ENCODE results near the gene YWHAG.
"Not testable (repeated sequence)": the region's sequence is repeated elsewhere in the genome, so short reads cannot be mapped to it uniquely, and the experiment has no call there.

YWHAG gene

DNA sequence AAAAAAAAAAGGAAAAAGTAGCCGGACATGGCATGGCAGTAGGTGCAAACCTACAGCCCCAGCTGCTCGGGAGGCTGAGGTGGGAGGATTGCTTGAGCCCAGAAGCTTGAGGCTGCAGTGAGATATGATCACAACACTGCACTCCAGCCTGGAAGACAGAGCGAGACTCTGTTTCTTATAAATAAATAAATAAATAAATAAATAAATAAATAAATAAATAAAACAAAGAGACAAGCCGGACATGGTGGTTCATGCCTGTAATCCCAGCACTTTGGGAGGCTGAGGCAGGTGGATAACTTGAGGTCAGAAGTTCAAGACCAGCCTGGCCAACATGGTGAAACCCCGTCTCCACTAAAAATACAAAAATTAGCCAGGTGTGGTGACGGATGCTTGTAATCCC is 44.1 kb downstream of the YWHAG start:
- peaks cover 20 to 22% of the 10 kb centered on the region in 2 donors for H3K4me1 ChIP-seq (ENCODE audit: control insufficient read depth in 2 of 2, insufficient read depth in 2 of 2, low read length in 2 of 2)
- not testable (repeated sequence) for H3K27ac ChIP-seq (ENCODE audit: low read depth in 2 of 2, low read length in 2 of 2)

DNA sequence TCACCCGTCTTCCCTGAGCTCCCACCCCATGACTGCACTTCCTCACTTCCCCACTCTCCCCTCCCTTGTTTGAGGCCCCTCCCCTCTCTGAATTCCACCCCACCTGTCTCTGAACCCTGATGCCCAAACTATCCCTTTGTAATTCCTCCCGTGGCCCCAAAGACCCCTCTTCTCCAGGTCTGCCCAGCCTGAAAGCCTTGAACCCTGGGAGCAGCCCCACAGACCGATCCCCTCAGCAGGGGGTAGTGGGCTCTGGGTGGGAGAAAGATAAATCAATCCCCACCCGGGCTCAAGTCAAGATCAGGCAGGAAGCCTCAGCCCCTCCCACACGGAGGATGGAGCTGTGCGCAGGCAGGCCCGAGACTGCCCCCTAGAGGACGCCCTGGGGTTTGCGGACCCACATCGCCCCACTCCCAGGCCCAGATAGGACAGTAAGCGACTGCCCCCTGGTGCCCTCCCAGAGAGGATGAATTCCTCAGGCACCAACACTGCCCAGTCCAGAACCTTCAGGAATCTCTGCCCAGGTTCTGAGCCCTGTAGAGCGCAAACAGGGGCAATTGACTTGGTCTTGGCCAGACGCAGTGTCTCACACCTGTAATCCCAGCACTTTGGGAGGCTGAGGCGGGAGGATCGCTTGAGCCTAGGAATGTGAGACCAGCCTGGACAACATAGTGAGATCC is 44.6 kb downstream of the YWHAG start:
- H3K4me3 ChIP-seq (ENCODE audit: low read length in 2 of 2): no peak overlapping the region
- no peaks in the 10 kb centered on the region for H3K36me3 ChIP-seq (ENCODE audit: control insufficient read depth in 2 of 2, insufficient read depth in 2 of 2, low read length in 2 of 2)
- H3K9ac ChIP-seq (ENCODE audit: low read depth in 1 of 2, low read length in 2 of 2): no peak overlapping the region
- H3K27ac ChIP-seq (ENCODE audit: low read depth in 2 of 2, low read length in 2 of 2): no peak overlapping the region
- H3K4me1 ChIP-seq (ENCODE audit: control insufficient read depth in 2 of 2, insufficient read depth in 2 of 2, low read length in 2 of 2): peaks cover 20% of the 10 kb centered on the region in 2 donors
- no peaks in the 10 kb centered on the region for H3K27me3 ChIP-seq (ENCODE audit: control insufficient read depth in 2 of 2, insufficient read depth in 2 of 2, low read length in 2 of 2)
- no peaks in the 10 kb centered on the region for H3K9me3 ChIP-seq (ENCODE audit: control insufficient read depth in 2 of 2, low read length in 2 of 2)

More for the DNA sequence above, 44.1 kb downstream of the YWHAG start:
- not testable (repeated sequence) for H3K9me3 ChIP-seq (ENCODE audit: control insufficient read depth in 2 of 2, low read length in 2 of 2); H3K36me3 ChIP-seq (ENCODE audit: control insufficient read depth in 2 of 2, insufficient read depth in 2 of 2, low read length in 2 of 2); H3K9ac ChIP-seq (ENCODE audit: low read depth in 1 of 2, low read length in 2 of 2); H3K4me3 ChIP-seq (ENCODE audit: low read length in 2 of 2); H3K27me3 ChIP-seq (ENCODE audit: control insufficient read depth in 2 of 2, insufficient read depth in 2 of 2, low read length in 2 of 2)

DNA sequence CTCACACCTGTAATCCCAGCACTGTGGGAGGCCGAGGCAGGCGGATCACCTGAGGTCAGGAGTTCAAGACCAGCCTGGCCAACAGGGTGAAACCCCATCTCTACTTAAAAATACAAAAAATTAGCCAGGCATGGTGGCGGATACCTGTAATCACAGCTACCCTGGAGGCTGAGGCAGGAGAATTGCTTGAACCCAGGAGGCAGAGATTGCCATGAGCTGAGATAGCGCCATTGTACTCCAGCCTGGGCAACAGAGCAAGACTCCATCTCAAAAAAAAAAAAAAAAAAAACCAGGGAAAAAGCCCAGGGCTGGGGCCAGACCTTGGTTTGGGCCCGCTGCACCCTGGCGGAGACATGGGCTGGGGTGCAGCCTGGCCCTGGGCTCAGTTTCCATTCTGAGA is 47.0 kb downstream of the YWHAG start:
- H3K4me1 ChIP-seq (ENCODE audit: control insufficient read depth in 2 of 2, insufficient read depth in 2 of 2, low read length in 2 of 2): peaks cover 11 to 13% of the 10 kb centered on the region in 2 donors
- not testable (repeated sequence) for H3K4me3 ChIP-seq (ENCODE audit: low read length in 2 of 2); H3K36me3 ChIP-seq (ENCODE audit: control insufficient read depth in 2 of 2, insufficient read depth in 2 of 2, low read length in 2 of 2); H3K27ac ChIP-seq (ENCODE audit: low read depth in 2 of 2, low read length in 2 of 2); H3K9ac ChIP-seq (ENCODE audit: low read depth in 1 of 2, low read length in 2 of 2); H3K9me3 ChIP-seq (ENCODE audit: control insufficient read depth in 2 of 2, low read length in 2 of 2); H3K27me3 ChIP-seq (ENCODE audit: control insufficient read depth in 2 of 2, insufficient read depth in 2 of 2, low read length in 2 of 2)

DNA sequence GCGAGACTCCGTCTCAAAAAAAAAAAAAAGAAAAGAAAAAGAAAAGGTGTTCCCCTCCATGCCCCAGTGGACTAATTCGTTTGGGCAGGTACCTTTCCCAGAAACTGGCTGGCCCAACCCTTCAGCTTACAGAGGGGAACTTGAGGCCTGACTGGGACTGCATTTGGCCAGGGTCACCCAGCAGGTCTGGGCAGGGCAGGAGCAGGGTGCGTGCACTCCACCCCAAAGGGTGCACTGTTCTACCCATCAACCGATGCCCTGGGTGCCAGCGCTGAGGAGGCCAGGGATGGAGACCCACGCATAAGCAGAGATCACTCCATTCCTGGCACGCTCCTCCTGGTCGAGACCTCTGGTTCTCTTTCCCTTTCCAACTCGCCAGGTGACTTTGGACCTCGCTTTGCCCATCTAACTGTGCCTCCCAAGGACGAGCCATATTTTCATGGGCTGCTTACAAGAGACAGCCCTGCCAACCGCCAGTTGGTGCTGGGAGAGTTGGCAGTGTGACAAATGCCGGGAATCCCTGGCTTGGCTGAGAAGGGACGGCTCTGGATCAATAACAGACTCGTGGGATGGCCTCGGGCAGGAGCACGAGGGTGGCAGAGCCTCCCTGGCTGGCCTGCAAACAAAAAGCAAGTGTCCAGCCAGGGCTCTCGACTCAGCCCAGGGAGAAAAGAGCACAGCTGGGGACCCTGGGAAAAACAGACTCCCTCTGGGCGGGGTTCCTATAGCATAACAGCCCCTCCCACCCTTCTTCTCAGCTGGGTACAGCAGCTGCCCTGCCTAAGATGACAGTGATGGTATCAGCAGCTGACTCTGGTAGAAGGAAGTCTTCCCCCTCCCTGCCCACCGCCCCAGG is 48.5 kb downstream of the YWHAG start:
- H3K9ac ChIP-seq (ENCODE audit: low read depth in 1 of 2, low read length in 2 of 2): peak overlapping the region in 1 of 2 donors; percentile 8
- no peaks in the 10 kb centered on the region for H3K27me3 ChIP-seq (ENCODE audit: control insufficient read depth in 2 of 2, insufficient read depth in 2 of 2, low read length in 2 of 2)
- no peak overlapping the region for H3K4me3 ChIP-seq (ENCODE audit: low read length in 2 of 2)

DNA sequence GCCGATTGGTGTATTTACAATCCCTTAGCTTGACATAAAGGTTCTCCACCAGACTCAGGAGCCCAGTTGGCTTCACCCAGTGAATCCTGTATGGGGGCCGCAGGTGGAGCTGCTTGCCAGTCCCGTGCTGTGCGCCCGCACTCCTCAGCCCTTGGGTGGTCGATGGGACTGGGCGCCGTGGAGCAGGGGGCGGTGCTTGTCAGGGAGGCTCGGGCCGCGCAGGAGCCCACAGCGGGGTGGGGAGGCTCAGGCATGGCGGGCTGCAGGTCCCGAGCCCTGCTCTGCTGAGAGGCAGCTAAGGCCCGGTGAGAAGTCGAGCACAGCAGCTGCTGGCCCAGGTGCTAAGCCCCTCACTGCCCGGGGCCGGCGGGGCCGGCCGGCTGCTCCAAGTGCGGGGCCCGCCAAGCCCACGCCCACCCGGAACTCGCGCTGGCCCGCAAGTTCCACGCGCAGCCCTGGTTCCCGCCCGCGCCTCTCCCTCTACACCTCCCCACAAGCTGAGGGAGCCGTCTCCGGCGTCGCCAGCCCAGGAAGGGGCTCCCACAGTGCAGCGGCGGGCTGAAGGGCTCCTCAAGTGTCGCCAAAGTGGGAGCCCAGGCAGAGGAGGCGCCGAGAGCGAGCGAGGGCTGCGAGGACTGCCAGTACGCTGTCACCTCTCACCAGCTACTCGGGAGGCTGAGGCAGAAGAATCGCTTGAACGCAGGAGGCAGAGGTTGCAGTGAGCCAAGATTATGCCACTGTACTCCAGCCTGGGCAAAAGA is 49.3 kb downstream of the YWHAG start:
- H3K4me1 ChIP-seq (ENCODE audit: control insufficient read depth in 2 of 2, insufficient read depth in 2 of 2, low read length in 2 of 2): peaks cover 12 to 13% of the 10 kb centered on the region in 2 donors
- not testable (repeated sequence) for H3K36me3 ChIP-seq (ENCODE audit: control insufficient read depth in 2 of 2, insufficient read depth in 2 of 2, low read length in 2 of 2); H3K4me3 ChIP-seq (ENCODE audit: low read length in 2 of 2); H3K27me3 ChIP-seq (ENCODE audit: control insufficient read depth in 2 of 2, insufficient read depth in 2 of 2, low read length in 2 of 2); H3K9me3 ChIP-seq (ENCODE audit: control insufficient read depth in 2 of 2, low read length in 2 of 2); H3K9ac ChIP-seq (ENCODE audit: low read depth in 1 of 2, low read length in 2 of 2); H3K27ac ChIP-seq (ENCODE audit: low read depth in 2 of 2, low read length in 2 of 2)

More for the DNA sequence above, 48.5 kb downstream of the YWHAG start:
- Histone ChIP-seq H3K9me3 (ENCODE audit: control insufficient read depth in 2 of 2, low read length in 2 of 2) (no peaks in the 10 kb centered on the region), H3K36me3 (ENCODE audit: control insufficient read depth in 2 of 2, insufficient read depth in 2 of 2, low read length in 2 of 2) (no peaks in the 10 kb centered on the region), H3K4me1 (ENCODE audit: control insufficient read depth in 2 of 2, insufficient read depth in 2 of 2, low read length in 2 of 2) (peaks cover 12 to 13% of the 10 kb centered on the region in 2 donors), H3K27ac (ENCODE audit: low read depth in 2 of 2, low read length in 2 of 2) (peak overlapping the region; percentile 23 to 40)

DNA sequence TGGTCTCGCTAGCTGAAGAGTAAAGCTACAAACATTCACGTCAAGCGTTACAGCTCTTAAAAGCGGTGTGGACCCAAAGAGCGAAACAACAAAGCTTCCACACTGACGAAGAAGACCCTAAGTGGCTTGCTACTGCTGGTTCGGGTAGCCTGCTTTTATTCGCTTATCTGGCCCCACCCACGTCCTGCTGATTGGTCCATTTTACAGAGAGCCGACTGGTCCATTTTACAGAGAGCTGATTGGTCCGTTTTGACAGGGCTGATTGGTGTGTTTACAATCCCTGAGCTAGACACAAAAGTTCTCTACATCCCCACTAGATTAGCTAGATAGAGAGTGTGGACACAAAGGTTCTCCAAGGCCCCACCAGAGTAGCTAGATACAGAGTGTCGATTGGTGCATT is 49.9 kb downstream of the YWHAG start:
- not testable (repeated sequence) for H3K9ac ChIP-seq (ENCODE audit: low read depth in 1 of 2, low read length in 2 of 2); H3K9me3 ChIP-seq (ENCODE audit: control insufficient read depth in 2 of 2, low read length in 2 of 2); H3K27ac ChIP-seq (ENCODE audit: low read depth in 2 of 2, low read length in 2 of 2); H3K36me3 ChIP-seq (ENCODE audit: control insufficient read depth in 2 of 2, insufficient read depth in 2 of 2, low read length in 2 of 2); H3K27me3 ChIP-seq (ENCODE audit: control insufficient read depth in 2 of 2, insufficient read depth in 2 of 2, low read length in 2 of 2); H3K4me3 ChIP-seq (ENCODE audit: low read length in 2 of 2)
- peaks cover 9 to 12% of the 10 kb centered on the region in 2 donors for H3K4me1 ChIP-seq (ENCODE audit: control insufficient read depth in 2 of 2, insufficient read depth in 2 of 2, low read length in 2 of 2)

DNA sequence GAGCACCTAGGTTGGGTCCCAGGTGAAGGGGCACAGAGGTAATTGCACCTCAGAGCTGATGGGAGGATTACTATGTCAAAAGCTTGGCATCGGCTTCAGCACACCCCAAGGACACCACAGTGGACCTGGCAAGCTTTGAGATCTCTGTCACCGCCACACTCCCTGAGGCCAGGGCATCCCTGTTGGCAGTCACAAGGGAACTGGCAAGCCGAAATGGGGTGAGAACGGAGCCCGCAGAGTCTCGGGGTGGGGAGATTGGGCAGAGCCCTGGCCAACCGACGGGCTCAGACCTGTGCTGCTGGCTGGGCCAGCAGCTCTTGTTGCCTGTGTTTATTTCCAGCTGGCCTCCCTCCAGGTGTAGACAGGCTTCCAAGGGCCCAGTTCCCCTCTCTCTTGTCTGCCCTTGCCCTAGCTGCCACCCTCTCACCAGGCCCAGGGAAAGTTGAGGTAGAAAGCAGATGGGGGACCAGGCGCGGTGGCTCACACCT is 53.9 kb downstream of the YWHAG start:
- Histone ChIP-seq H3K4me3 (ENCODE audit: low read length in 2 of 2) (no peak overlapping the region), H3K9me3 (ENCODE audit: control insufficient read depth in 2 of 2, low read length in 2 of 2) (no peaks in the 10 kb centered on the region), H3K27me3 (ENCODE audit: control insufficient read depth in 2 of 2, insufficient read depth in 2 of 2, low read length in 2 of 2) (no peaks in the 10 kb centered on the region), H3K4me1 (ENCODE audit: control insufficient read depth in 2 of 2, insufficient read depth in 2 of 2, low read length in 2 of 2) (peaks cover 11 to 13% of the 10 kb centered on the region in 2 donors), H3K9ac (ENCODE audit: low read depth in 1 of 2, low read length in 2 of 2) (no peak overlapping the region), H3K36me3 (ENCODE audit: control insufficient read depth in 2 of 2, insufficient read depth in 2 of 2, low read length in 2 of 2) (no peaks in the 10 kb centered on the region), H3K27ac (ENCODE audit: low read depth in 2 of 2, low read length in 2 of 2) (peak overlapping the region in 1 of 2 donors; percentile 17)

DNA sequence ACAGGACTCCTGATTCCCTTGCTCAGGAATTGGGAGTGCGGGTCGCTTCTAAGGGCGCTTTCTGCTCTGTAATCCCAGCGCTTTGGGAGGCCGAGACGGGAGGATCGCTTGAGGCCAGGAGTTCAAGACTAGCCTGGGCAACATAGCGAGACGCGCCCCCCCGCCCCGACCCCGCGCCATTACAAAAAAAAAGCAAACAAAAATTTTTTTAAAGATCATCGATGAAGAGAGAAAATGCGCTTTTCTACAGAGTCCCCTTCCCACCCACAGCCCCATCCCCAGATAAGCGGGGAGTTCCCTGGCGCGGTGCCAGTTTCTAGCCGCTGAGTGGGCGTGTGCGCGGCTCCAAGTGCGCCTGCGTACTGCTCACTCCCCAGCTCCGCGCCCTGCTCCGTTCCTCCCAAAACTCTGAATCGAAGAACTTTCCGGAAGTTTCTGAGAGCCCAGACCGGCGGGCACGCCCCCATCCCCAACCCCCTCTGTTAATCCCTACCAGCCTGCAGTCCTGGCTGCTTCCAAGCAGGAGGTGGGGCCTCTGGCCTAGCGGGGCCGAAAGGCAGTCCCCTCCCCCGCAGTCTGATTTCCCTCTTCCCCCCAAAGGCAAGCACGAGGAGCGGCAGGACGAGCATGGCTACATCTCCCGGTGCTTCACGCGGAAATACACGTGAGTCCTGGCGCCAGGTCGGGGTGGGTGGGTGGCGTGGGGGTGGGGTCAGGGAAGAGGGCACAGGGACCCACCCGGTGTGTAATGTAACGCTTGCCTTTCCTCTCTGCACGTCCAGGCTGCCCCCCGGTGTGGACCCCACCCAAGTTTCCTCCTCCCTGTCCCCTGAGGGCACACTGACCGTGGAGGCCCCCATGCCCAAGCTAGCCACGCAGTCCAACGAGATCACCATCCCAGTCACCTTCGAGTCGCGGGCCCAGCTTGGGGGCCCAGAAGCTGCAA is 55.3 kb downstream of the YWHAG start:
- H3K4me1 ChIP-seq (ENCODE audit: control insufficient read depth in 2 of 2, insufficient read depth in 2 of 2, low read length in 2 of 2): peaks cover 13% of the 10 kb centered on the region in 2 donors
- H3K9ac ChIP-seq (ENCODE audit: low read depth in 1 of 2, low read length in 2 of 2): peak overlapping the region; percentile 70 to 97
- H3K9me3 ChIP-seq (ENCODE audit: control insufficient read depth in 2 of 2, low read length in 2 of 2): no peaks in the 10 kb centered on the region
- H3K4me3 ChIP-seq (ENCODE audit: low read length in 2 of 2): peak overlapping the region; percentile 76 to 82
- H3K27ac ChIP-seq (ENCODE audit: low read depth in 2 of 2, low read length in 2 of 2): peak overlapping the region; percentile 94 to 98
- H3K27me3 ChIP-seq (ENCODE audit: control insufficient read depth in 2 of 2, insufficient read depth in 2 of 2, low read length in 2 of 2): no peaks in the 10 kb centered on the region
- no peaks in the 10 kb centered on the region for H3K36me3 ChIP-seq (ENCODE audit: control insufficient read depth in 2 of 2, insufficient read depth in 2 of 2, low read length in 2 of 2)
